GM19043 (cell line): ENCODE measurements around the gene BEST4.
A peak's percentile ranks its signal among the peaks of the same experiment; 100 is the strongest.
"Not testable (repeated sequence)": the region's sequence is repeated elsewhere in the genome, so short reads cannot be mapped to it uniquely, and the experiment has no call there.

Experiments used
- ATAC-seq: cut with Tn5 transposase; IDR thresholded peaks from one replicate; pipeline ENCODE4 v1.9.1; 2021; ENCODE audit warnings: low read depth; ENCODE audit not compliant: unreplicated experiment

BEST4 gene

DNA sequence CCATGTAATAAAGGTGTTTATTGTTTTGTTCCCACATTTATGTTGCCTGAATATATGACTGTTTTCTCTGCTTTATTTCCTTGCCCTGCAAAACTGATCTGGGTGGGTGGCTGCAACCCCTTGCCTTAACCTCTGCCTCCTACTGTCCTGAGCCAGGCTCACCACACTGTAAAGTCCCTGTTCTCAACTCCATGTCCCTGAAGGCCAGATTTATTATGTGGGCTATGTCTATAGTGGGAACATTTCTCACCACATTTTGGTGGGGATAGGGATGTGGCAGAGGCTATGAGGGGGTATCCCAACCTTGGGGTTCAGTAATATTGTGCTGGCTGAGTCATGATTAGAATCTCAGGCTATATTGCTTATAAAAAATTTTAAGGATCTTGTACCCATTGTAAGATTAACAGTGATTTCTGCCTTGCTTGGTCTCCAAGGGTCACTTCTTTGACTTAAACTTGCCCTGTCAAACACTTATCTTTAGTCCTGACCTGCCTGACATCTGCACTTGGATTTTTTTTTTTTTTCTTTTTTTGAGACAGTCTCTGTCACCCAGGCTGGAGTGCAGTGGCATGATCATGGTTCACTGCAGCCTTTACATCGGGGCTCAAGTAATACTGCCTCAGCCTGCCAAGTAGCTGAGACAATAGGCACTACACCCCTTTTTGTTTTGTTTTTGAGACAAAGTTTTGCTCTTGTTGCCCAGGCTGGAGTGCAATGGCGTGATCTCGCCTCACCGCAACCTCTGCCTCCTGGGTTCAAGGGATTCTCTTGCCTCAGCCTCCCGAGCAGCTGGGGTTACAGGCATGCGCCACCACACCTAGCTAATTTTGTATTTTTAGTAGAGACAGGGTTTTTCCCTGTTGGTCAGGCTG is 9.0 kb downstream of the BEST4 start:
- ATAC-seq = no peak

DNA sequence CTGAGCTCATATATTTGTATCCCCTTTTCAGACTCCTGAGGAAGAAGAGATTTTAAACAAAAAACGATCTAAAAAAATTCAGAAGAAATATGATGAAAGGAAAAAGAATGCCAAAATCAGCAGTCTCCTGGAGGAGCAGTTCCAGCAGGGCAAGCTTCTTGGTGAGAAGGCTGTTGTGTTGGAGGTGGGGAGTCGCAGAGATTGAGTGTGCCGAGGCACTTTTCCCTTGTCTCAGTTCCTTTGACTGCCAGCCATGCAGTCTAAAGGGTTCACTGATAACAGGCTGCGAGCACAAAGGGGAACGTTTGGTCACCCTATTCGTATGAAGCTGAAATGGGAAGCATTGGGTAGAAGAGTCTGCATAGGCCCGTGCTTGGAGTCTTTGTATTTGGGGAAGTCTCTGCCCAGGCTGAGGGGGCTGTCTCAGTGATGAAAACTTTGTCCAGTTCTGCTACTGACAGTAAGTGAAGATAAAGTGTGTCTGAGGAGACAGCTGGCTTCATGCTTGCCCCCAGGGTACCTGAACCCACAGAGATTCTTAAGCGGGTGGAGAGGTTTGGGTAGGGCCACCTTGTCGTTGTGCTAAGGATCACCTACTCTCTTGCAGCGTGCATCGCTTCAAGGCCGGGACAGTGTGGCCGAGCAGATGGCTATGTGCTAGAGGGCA is 9.9 kb downstream of the BEST4 start:
- no peak for ATAC-seq

DNA sequence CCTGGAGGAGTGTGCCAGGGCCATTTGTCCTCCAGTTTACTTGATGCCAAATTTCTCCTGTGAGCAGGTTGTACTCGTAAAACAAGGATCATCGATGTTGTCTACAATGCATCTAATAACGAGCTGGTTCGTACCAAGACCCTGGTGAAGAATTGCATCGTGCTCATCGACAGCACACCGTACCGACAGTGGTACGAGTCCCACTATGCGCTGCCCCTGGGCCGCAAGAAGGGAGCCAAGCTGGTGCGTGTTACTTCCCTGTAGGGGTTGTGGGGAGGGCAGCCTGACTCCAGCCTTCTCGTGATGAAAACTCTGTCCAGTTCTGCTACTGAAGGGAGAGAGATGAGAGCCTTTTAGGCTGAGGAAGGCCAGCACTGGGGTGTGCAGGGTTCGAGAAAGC is 10.4 kb downstream of the BEST4 start:
- ATAC-seq = no peak

DNA sequence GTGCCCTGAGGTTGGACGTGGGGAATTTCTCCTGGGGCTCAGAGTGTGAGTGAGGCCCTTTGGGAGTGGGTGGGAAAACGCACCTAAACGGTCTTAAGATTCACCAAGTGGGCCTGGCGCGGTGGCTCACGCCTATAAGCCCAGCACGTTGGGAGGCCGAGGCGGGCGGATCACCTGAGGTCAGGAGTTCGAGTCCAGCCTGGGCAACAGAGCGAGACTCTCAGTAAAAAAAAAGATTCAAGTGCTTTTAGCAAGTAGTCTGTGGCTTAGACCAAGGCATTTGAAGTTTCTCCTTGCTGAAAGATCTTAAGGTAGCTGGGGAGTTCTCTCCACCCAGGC is 11.3 kb downstream of the BEST4 start:
- no peak for ATAC-seq

DNA sequence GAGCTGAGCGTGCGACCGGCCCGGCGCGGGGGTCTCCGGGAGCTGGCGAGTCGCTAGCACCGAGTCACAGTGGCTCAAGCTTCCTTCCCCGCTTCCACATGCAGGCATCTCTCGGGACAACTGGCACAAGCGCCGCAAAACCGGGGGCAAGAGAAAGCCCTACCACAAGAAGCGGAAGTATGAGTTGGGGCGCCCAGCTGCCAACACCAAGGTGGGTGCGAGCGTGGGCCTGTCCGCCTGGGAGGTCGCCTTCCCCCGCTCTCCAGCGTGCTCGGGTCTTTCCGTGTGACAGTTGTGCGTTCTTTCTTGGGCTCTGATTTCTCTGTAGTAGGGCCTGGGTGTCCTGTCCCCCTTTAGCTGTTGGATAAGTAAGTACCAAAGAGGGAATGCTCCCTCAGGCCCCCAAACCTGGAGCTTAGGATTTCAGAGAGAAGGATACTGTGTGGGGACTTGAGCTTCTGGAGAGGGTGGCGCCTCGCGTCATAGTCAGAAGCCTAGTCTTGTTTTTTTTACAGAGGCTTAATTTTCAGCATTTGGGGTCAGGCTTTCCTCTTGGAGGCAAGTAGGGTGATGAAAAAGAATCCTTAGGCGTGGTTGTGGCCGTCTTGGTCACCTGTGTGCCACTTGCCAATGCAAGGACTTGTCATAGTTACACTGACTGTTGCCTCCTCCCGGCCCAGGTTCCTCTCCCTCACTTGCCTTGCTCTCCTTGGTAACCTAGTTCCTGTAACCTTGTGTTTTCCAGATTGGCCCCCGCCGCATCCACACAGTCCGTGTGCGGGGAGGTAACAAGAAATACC is 11.8 kb downstream of the BEST4 start:
- ATAC-seq = no peak

DNA sequence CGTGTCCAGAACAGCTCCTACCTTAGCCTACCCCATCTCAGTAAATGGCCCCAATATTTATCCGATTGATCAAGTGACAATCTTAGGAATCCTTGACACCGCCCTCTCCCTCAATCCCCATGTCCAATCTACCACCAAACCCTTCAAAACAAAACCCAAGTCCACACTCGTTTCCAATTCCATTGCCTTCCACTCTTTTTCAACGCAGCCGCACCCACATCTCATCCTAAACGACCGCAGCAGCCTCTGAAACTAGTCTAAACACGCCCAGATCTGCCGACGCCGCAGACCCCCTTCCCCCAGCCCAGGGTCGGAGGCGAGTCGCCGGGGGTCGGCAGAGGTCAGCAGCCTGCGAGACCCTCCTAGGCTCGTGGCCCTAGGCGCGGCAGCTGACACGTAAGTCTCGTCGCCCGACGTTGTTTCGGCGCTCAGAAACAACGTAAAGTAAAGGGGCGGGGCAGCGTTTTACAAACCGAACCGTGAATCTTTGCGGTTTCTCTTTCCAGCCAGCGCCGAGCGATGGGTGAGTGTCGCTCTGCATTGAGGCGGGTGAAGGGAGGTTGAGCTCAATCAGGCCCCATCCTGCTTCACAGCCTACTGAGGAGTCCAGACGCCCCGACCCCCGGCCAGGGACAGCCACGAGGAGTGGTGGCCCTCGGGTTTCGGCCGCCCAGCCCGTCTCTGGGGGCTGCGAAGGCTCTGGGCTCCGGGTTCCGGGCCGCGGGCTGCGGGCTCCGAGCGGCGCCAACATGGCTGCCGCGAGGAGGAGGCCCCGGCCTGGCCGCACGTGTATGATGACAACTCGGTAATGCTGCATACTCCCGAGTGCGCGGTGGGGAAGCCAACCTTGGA is 12.7 kb downstream of the BEST4 start, which contains the start of gene RPS8:
TSS of gene RPS8 (plus strand) at position 463 of the 852 bp plus-strand sequence. CDS start at position 520, 57 bp downstream.
- ATAC-seq = peak; percentile 80

DNA sequence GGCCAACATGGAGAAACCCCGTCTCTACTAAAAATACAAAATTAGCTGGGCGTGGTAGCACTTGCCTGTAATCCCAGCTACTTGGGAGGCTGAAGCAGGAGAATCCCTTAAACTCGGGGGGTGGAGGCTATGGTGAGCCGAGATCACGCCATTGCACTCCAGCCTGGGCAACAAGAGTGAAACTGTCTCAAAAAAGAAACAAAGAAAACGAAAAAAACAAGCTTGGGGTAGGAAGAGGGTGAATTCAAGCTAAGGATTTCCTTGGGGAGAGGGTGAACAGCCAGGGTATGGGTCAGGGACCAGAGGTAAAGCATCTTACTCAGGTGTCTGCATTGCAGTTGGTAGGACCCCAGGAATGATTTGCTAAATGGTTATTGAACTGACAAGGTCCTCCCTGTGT is 21.5 kb downstream of the BEST4 start:
- ATAC-seq = not testable (repeated sequence)

DNA sequence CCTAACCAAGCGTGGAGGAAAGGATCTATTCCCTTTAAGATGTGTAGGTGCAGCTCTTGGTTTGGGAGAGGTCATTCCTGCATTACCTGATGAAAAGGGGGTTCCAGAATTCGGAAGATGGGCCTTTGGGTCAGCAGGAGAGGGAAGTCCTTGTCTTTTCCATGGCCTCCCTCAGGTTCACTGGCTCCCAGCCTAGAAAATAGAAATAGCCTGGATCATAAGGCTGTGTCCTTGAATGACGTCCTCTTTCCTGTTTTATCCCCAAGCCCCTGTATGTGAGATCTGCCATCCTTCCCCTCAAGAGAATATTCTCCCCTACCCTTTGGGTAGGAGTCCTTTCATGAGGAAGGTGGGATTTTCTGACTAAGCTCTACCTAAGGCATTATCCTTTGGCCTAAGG is 27.1 kb downstream of the BEST4 start:
- no peak for ATAC-seq

DNA sequence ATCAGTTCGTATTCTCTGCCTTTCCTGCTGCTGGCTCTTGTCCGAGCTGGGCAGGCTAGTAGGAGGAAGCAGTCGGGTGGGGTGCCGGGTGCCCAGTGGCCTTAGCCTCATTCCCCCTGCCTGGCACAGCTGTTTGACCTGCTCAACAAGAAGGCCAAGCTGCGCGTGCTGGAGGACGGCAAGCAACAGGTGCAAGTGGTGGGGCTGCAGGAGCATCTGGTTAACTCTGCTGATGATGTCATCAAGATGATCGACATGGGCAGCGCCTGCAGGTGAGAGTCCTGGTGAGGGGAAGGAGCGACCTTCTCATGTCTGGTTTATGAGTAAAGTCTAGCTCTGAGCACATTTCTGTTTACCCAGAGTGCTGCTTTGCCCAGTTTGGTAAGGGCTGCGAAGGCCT is 28.9 kb downstream of the BEST4 start:
- no peak for ATAC-seq

DNA sequence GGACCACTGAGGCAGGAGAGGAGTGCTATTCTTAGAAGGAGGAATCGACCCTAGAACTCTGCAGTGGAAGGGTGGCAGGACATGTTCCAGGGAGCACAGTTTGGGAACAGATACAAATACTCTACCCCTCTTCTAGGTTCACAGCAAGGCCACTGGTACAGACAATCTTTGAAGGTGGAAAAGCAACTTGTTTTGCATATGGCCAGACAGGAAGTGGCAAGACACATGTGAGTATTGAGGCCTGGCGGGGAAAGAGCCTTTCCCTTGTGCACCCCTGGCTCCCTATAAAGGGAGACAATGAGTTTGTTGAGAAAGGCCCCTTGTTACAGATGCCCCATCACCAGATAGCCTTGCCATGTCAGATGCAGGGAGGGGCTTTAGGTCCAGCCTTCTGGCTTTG is 30.6 kb downstream of the BEST4 start:
- no peak for ATAC-seq

DNA sequence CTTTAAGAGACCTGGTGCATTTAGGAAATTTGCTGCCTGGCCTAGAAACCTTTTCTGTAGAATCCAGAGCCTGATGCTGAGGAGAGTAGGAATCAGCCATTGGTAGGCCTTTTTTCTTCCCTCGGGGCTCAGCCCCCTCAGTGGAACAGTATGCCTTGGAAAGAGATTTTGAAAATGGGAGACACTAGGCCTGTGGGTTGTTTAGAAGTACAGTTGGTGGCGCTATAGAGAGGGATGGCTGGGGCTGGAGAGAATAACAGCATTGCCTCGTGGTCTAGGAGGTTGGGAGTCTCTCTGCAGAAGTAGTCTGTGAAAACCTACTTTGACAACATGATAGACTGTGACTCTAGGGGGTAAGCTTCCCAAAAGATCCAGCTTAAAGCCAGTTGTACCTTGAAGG is 40.1 kb downstream of the BEST4 start:
- ATAC-seq = no peak

DNA sequence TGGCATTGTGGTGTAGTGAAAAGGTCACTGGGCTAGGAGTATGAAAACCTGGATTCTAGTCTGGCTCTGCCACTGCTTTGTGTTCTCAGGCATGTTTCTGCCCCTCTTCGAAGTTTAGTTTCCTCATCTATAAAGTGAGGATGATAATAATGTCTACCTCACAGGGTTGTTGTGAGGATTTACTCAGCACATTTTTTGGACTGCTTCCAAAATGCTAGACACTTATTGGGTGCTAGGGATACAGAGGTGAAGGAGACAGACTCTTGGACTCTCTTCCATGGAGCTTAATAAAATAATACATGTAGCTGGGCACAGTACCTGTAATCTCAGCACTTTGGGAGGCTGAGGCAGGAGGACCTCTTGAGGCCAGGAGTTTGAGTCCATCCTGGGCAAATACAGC is 44.8 kb downstream of the BEST4 start:
- no peak for ATAC-seq

DNA sequence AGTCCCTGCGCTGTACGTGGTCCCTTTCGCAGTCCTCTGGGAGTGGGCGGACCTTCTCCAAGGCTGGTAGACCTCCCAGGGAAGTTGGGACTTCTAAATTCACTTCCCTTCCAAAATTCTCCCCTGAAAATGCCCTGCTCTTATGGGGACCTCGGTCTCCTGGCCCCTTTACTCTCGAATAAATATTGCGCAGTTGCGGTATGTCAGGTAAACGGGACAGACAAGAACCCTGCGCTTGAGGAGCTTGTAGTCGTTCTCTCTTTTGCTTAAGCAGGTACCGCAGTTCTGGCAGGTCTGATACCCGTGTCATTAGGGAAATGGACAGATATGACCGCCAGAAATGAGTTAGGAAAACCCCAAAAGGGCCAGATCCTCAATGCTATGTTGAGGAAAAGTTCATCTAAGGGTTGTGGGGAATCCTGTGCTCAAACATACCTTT is 47.8 kb downstream of the BEST4 start:
- ATAC-seq = no peak

DNA sequence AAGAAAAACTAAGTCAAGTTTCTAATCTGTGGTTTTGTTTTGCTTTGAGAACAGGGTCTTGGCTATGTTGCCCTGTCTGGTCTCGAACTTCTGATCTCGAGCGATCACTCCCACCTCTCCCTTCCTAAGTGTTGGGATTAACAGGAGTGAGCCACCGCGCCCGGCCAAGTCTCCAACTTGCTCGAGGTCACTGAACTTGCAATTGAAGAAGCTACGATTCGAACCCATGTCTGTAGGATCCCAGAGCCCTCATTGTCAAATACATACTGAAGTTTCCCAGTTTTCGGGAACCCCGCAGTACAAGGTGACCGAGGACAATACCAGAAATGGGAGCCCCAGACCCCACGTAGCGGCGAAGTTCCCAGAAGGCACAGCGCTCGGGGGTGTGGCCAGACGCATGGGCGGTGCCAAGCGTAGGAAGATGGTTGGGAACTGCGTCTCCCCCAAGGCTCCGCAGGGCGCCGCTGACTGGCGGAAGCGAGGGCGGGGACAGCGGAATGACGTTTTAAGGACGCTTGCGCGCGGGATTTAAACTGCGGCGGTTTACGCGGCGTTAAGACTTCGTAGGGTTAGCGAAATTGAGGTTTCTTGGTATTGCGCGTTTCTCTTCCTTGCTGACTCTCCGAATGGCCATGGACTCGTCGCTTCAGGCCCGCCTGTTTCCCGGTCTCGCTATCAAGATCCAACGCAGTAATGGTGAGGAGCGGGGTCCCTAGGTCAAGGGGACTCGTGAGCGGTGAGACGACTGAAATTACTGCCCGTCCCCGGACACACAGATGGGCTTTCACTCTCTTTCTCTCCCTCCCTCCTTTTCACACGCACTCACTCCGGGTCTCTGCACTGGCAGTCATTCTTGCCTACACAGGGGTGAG is 48.4 kb downstream of the BEST4 start, which contains the start of gene KIF2C:
TSS of gene KIF2C (plus strand) at position 531 of the 872 bp plus-strand sequence. CDS start at position 627, 96 bp downstream.
- ATAC-seq = peak; percentile 99

DNA sequence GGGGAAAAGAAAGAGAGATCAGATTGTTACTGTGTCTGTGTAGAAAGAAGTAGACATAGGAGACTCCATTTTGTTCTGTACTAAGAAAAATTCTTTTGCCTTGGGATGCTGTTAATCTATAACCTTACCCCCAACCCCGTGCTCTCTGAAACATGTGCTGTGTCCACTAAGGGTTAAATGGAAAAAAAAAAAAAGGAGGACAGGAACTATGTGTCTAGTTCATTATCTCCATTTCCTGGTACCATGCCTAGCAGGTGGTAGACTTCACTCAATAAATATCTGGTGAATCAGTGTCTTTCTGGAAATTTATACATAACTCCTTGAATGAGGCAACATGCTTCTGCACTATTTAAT is 49.0 kb downstream of the BEST4 start:
- ATAC-seq = not testable (repeated sequence)

DNA sequence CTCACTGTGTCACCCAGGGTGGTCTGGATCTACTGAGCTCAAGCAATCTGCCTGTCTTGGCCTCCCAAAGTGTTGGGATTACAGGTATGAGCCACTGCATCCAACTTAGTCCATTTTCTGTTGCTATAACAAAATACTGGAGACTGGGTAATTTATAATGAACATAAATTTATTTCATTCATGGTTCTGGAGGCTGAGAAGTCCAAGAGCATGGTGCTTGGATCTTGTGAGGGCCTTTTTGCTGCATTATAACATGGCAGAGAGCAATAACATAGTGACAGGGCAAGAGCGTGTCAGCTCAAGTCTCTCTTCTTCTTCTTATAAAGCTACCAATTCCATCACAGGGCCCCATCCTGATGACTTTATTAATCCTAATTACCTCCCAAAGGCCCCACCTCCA is 52.0 kb downstream of the BEST4 start:
- no peak for ATAC-seq

DNA sequence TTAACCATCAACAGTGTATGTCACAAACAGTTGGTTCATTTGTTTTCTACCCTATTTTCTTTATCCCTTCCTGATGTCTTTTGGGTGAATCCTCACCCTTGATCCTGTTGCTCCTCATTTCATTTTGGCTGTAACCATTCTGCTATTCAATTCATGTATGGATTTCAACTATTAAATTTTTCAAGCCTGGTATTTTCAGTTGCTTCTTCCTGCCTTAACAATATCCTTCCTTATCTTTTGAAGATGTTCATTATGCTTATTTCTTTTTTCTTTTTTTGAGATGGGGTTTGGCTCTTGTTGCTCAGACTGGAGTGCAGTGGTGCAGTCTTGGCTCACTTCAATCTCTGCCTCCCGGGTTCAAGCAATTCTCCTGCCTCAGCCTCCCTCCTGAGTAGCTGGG is 54.2 kb downstream of the BEST4 start:
- ATAC-seq = no peak
